ENCODE measurements around the gene TMC2.
"Not testable (repeated sequence)": the region's sequence is repeated elsewhere in the genome, so short reads cannot be mapped to it uniquely, and the experiment has no call there.

Gene TMC2

GRCh38 chr20:2673453-2673852 lies 137.1 kb downstream of the TMC2 start:
- DNase-seq: no peak

GRCh38 chr20:2680046-2680445 lies 143.7 kb downstream of the TMC2 start:
- no peak for DNase-seq

- not testable (repeated sequence) for DNase-seq
Measured at GRCh38 chr20:2682040-2682439, 145.7 kb downstream of the TMC2 start.

GRCh38 chr20:2684817-2685216 lies 148.4 kb downstream of the TMC2 start:
- DNase-seq: not testable (repeated sequence)

GRCh38 chr20:2687514-2687913 lies 151.1 kb downstream of the TMC2 start:
- no peak for DNase-seq

GRCh38 chr20:2688041-2688591 lies 151.7 kb downstream of the TMC2 start:
- peak in 1 of 2 experiments; percentile 22 for DNase-seq

- no peak for DNase-seq
Measured at GRCh38 chr20:2690213-2690612, 153.8 kb downstream of the TMC2 start.

GRCh38 chr20:2690718-2691117 lies 154.3 kb downstream of the TMC2 start:
- DNase-seq: no peak

- DNase-seq: no peak
Measured at GRCh38 chr20:2691127-2691526, 154.8 kb downstream of the TMC2 start.

All from NCI-H446 (cell line).